ENCODE data around the gene P3H2.

- TF ChIP-seq, protein P1, sequence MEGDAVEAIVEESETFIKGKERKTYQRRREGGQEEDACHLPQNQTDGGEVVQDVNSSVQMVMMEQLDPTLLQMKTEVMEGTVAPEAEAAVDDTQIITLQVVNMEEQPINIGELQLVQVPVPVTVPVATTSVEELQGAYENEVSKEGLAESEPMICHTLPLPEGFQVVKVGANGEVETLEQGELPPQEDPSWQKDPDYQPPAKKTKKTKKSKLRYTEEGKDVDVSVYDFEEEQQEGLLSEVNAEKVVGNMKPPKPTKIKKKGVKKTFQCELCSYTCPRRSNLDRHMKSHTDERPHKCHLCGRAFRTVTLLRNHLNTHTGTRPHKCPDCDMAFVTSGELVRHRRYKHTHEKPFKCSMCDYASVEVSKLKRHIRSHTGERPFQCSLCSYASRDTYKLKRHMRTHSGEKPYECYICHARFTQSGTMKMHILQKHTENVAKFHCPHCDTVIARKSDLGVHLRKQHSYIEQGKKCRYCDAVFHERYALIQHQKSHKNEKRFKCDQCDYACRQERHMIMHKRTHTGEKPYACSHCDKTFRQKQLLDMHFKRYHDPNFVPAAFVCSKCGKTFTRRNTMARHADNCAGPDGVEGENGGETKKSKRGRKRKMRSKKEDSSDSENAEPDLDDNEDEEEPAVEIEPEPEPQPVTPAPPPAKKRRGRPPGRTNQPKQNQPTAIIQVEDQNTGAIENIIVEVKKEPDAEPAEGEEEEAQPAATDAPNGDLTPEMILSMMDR (IDR thresholded peaks at IDR 0.05), result no peak
- no peak for TF ChIP-seq POLR2A (IDR thresholded peaks at IDR 0.05)
These were observed 86.3 kb downstream of the P3H2 start for GRCh38 chr3:190034446-190034845.
